HepG2 (cell line): ENCODE results near the gene FGF18. TPM values are rescaled to one million over a fixed set of nuclear protein-coding genes. Genes with fewer than 3 reads are reported as not detected.

ENCODE experiments used
- HOXA9 ChIP-seq: sonication (generic); formaldehyde crosslinking; IDR thresholded peaks from 2 replicates; pipeline ENCODE4 v1.8.1; 2022; ENCODE audit warnings: missing genetic modification reagents, mild to moderate bottlenecking, moderate library complexity, borderline replicate concordance
- IRF2 ChIP-seq: IDR thresholded peaks from 2 replicates; pipeline ENCODE4 v1.6.1; 2018; ENCODE audit warnings: missing genetic modification reagents, missing compliant biosample characterization
- KDM4B ChIP-seq: sonication (generic); formaldehyde crosslinking; IDR thresholded peaks from 2 replicates; pipeline ENCODE4 v1.4.0; 2020; ENCODE audit warnings: missing genetic modification reagents
- NAIF1 ChIP-seq: sonication (generic); formaldehyde crosslinking; IDR thresholded peaks from 2 replicates; pipeline ENCODE4 v1.5.0; 2020; ENCODE audit warnings: mild to moderate bottlenecking, missing genetic modification reagents, borderline replicate concordance
- NONO ChIP-seq, 2 experiments: fragments of 450-650 bp in 1 of 2; sonication (generic) in 1 of 2; formaldehyde crosslinking in 1 of 2; IDR thresholded peaks in 1 of 2; conservative IDR thresholded peaks in 1 of 2; 2 replicates each; pipeline versions ENCODE4 v1.6.1 to v1.8.0; 2017 to 2022; ENCODE audit warnings: mild to moderate bottlenecking in 1 of 2, missing genetic modification reagents in 1 of 2, moderate library complexity in 1 of 2
- NPAS2 ChIP-seq: sonication (generic); formaldehyde crosslinking; IDR thresholded peaks from 2 replicates; pipeline ENCODE4 v1.8.0; 2022; ENCODE audit warnings: mild to moderate bottlenecking, missing genetic modification reagents, borderline replicate concordance
- PHF21A ChIP-seq: sonication (generic); formaldehyde crosslinking; IDR thresholded peaks from 2 replicates; pipeline ENCODE4 v1.5.0; 2020; ENCODE audit warnings: mild to moderate bottlenecking, missing genetic modification reagents
- ZFP90 ChIP-seq: sonication (generic); formaldehyde crosslinking; IDR thresholded peaks from 2 replicates; pipeline ENCODE4 v1.8.0; 2022; ENCODE audit warnings: missing genetic modification reagents, mild to moderate bottlenecking, inconsistent platforms, borderline replicate concordance
- polyA plus RNA-seq, 8 experiments: library from polyadenylated mRNA; depleted of rRNA in 3 of 8; stranded (reverse) in 7 of 8; unstranded in 1 of 8; fragments of >200 nt; fragmentation: Illumina TruSeq in 4 of 8; extraction: Trizol in 4 of 8; gene quantifications; 2 replicates each; pipeline versions ENCODE4 v1.2.1 to v1.2.3, GENCODE V29; 2011 to 2016; ENCODE audit warnings: low read depth in 4 of 8, missing spikeins in 1 of 8, mixed read lengths in 1 of 8; ENCODE audit not compliant: insufficient read depth in 1 of 8
- total RNA-seq, 5 experiments: library from RNA; depleted of rRNA; stranded (reverse); fragments of >200 nt; fragmentation: Illumina TruSeq; extraction: Trizol; gene quantifications; 2 replicates each; pipeline ENCODE4 v1.2.3, GENCODE V29; 2016; ENCODE audit warnings: low read depth in 1 of 5
- TF ChIP-seq, protein P1 (sequence below): sonication (generic); formaldehyde crosslinking; IDR thresholded peaks from 2 replicates; pipeline ENCODE4 v1.4.0; 2020; ENCODE audit warnings: missing genetic modification reagents
- TF ChIP-seq, protein P2 (sequence below): sonication (generic); formaldehyde crosslinking; IDR thresholded peaks from 2 replicates; pipeline ENCODE4 v1.8.1; 2023; ENCODE audit warnings: mild to moderate bottlenecking, inconsistent platforms, moderate library complexity, missing genetic modification reagents, borderline replicate concordance
- TF ChIP-seq, protein P3 (sequence below): sonication (generic); formaldehyde crosslinking; IDR thresholded peaks from 2 replicates; pipeline ENCODE4 v1.4.0; 2020; ENCODE audit warnings: mild to moderate bottlenecking, missing genetic modification reagents
- TF ChIP-seq, protein P4 (sequence below): sonication (generic); formaldehyde crosslinking; IDR thresholded peaks from 2 replicates; pipeline ENCODE4 v1.5.1; 2020; ENCODE audit warnings: mild to moderate bottlenecking, missing genetic modification reagents, moderate library complexity

FGF18 gene
- total and polyA plus RNA-seq, 2 of the 13 experiments (the other 11 are each of a cell fraction or from before 2014, with no cell fraction given): not detected

DNA sequence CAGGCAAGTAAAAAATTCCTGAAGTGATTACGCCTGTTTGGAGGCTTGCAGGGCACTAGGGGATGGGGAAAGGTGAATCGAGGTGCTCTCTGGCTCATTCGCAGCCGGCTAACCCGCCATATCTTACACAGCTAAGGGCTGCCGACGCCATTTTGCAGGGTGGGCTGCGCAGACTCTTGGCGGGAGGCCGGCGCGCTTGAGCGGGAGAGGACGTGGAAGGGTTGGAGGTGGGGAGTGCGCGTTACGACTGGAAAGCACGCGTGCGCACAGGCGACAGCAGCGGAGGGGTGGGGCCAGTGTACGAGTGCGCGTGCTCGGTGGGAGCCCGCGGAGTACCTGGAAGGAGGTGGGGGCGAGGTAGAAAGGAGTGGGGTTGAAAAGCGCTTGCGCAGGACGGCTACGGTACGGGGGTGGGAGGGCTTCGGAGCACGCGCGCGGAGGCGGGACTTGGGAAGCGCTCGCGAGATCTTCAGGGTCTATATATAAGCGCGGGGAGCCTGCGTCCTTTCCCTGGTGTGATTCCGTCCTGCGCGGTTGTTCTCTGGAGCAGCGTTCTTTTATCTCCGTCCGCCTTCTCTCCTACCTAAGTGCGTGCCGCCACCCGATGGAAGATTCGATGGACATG is 32.0 kb upstream of the FGF18 start, which contains the start of gene NPM1 (continued):
- TF ChIP-seq, protein P1, sequence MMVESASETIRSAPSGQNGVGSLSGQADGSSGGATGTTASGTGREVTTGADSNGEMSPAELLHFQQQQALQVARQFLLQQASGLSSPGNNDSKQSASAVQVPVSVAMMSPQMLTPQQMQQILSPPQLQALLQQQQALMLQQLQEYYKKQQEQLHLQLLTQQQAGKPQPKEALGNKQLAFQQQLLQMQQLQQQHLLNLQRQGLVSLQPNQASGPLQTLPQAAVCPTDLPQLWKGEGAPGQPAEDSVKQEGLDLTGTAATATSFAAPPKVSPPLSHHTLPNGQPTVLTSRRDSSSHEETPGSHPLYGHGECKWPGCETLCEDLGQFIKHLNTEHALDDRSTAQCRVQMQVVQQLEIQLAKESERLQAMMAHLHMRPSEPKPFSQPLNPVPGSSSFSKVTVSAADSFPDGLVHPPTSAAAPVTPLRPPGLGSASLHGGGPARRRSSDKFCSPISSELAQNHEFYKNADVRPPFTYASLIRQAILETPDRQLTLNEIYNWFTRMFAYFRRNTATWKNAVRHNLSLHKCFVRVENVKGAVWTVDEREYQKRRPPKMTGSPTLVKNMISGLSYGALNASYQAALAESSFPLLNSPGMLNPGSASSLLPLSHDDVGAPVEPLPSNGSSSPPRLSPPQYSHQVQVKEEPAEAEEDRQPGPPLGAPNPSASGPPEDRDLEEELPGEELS (CRISPR knock-in tag): peak; percentile 61; the same call in 1 of the 2 replicates
- peak; percentile 89 for TF ChIP-seq ZFP90 (CRISPR knock-in tag)
- no peak for TF ChIP-seq PHF21A
- TF ChIP-seq, protein P2, sequence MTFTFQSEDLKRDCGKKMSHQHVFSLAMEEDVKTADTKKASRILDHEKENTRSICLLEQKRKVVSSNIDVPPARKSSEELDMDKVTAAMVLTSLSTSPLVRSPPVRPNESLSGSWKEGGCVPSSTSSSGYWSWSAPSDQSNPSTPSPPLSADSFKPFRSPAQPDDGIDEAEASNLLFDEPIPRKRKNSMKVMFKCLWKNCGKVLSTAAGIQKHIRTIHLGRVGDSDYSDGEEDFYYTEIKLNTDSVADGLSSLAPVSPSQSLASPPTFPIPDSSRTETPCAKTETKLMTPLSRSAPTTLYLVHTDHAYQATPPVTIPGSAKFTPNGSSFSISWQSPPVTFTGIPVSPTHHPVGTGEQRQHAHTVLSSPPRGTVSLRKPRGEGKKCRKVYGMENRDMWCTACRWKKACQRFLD (CRISPR knock-in tag): no peak
- TF ChIP-seq, protein P3, sequence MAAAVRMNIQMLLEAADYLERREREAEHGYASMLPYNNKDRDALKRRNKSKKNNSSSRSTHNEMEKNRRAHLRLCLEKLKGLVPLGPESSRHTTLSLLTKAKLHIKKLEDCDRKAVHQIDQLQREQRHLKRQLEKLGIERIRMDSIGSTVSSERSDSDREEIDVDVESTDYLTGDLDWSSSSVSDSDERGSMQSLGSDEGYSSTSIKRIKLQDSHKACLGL (CRISPR knock-in tag): peak; percentile 51; the same call in 1 of the 2 replicates
- no peak for TF ChIP-seq NONO (IDR thresholded peaks at IDR 0.05)
- TF ChIP-seq NONO (CRISPR knock-in tag; conservative IDR thresholded peaks at IDR 0.05): peak; percentile 41; the same call in 1 of the 2 replicates
- TF ChIP-seq, protein P4, sequence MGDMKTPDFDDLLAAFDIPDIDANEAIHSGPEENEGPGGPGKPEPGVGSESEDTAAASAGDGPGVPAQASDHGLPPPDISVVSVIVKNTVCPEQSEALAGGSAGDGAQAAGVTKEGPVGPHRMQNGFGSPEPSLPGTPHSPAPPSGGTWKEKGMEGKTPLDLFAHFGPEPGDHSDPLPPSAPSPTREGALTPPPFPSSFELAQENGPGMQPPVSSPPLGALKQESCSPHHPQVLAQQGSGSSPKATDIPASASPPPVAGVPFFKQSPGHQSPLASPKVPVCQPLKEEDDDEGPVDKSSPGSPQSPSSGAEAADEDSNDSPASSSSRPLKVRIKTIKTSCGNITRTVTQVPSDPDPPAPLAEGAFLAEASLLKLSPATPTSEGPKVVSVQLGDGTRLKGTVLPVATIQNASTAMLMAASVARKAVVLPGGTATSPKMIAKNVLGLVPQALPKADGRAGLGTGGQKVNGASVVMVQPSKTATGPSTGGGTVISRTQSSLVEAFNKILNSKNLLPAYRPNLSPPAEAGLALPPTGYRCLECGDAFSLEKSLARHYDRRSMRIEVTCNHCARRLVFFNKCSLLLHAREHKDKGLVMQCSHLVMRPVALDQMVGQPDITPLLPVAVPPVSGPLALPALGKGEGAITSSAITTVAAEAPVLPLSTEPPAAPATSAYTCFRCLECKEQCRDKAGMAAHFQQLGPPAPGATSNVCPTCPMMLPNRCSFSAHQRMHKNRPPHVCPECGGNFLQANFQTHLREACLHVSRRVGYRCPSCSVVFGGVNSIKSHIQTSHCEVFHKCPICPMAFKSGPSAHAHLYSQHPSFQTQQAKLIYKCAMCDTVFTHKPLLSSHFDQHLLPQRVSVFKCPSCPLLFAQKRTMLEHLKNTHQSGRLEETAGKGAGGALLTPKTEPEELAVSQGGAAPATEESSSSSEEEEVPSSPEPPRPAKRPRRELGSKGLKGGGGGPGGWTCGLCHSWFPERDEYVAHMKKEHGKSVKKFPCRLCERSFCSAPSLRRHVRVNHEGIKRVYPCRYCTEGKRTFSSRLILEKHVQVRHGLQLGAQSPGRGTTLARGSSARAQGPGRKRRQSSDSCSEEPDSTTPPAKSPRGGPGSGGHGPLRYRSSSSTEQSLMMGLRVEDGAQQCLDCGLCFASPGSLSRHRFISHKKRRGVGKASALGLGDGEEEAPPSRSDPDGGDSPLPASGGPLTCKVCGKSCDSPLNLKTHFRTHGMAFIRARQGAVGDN (CRISPR knock-in tag): peak; percentile 90
- TF ChIP-seq KDM4B: 0 out of 2 replicates have a peak, but pooled peaks have one; percentile 46
- TF ChIP-seq NPAS2 (CRISPR knock-in tag): no peak
- TF ChIP-seq IRF2 (CRISPR knock-in tag): peak; percentile 58
- TF ChIP-seq NAIF1 (CRISPR knock-in tag): peak; percentile 69; the same call in 1 of the 2 replicates
- TF ChIP-seq HOXA9 (CRISPR knock-in tag): 0 out of 2 replicates have a peak, but pooled peaks have one; percentile 27
